NCI-H69 (cell line): ENCODE data around the gene PABPC5.

Source experiments
- DNase-seq: peaks from one replicate; lab custom pipeline; 2025; lab: John Stamatoyannopoulos, UW

PABPC5 gene

DNA sequence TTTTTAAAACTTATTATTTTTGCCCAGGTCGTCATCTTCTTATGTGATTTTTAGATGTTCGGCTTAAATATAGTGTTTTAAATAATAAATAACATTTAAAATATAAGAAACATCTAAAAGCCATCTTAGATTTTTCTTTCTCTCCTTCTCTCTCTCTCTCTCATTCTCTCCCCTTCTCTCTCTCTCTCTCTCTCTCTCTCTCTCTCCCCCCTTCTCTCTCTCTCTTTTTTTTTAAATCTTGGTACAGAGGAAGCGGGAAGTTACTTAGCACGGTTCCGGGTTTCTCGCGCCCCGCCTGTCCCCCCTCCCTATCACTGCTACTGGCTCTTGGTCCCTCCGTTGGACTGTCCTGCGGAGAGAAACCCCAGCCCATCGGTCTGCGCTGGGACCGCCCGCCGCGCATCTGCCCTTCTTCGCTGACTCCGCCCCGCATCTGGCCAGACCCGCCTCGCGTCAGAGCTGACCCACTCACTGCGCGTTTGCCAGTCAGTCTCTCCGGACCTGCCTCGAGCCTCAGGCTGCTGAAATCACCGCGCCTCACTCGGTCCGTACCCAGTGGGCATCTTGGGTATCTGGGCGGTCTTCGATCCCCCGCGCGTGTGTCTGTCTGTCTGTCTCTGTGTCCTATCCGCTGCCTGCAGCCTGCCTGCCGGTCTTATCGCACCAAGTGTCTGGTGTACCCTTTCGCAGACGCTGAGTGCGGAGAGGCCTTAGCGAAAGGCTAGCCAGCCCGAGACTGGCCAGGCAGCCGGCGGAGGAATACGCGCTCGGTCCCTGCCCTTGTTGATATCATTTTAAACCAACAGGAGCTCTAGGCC is at the start of gene PABPC5:
Gene PABPC5 (plus strand): TSS at position 489 of the 818 bp plus-strand sequence. CDS start 739 bp downstream, outside the sequence.
- DNase-seq, result peak; percentile 47

DNA sequence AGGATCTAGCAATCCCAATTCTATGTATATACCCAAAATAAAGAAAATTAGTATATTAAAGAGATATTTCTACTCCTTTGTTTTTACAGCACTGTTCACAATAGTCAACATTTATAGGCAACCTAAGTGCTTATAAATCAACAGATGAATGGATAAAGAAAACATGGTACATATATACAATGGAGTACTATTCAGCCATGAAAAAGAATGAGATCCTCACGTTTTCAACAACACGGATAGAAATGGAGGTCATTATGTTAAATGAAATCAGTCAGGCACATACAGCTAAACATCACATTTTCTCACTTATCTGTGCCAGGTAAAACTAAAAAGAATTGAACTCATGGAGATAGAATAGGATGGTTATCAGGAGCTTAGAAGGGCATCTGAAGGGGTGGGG is 45.6 kb upstream of the PABPC5 start:
- DNase-seq, result no peak

DNA sequence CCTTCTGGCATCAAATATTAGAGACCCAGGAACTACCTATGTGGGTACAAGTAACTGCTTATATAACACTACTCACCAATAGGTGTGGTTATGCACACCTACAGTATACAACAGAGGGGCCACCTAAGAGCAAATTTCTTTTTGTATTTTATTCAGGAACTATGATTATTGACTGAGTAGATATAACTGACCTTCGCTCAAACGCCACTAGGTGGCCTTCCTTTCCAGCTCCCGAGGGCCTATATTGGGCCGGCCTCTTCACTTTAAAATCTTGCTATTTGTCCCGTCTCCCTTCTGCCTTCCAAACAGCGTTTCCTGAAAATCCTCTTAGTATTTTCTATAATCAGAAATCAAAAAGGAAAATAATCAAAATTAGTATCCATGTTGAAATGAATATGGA is 19.9 kb upstream of the PABPC5 start:
- no peak for DNase-seq

DNA sequence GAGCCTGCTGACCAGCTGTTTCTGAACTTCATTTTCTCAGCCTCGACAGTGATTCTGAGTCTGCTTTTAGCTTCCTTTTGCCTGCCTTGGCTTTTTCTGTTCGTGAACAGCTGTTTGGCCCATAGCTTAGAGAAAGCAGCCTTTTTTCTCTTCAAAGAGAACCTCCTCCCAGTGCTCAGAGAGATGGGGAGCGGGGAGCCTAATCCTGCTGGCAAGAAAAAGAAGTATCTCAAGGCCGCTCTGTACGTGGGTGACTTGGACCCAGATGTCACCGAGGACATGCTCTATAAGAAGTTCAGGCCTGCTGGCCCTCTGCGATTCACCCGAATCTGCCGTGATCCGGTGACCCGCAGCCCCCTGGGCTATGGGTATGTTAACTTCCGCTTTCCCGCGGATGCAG is 756 bp downstream of the PABPC5 start:
- no peak for DNase-seq
